ENCODE measurements around the gene GLIPR1L2.
"Not testable (repeated sequence)": the region's sequence is repeated elsewhere in the genome, so short reads cannot be mapped to it uniquely, and the experiment has no call there.

GLIPR1L2 gene

DNA sequence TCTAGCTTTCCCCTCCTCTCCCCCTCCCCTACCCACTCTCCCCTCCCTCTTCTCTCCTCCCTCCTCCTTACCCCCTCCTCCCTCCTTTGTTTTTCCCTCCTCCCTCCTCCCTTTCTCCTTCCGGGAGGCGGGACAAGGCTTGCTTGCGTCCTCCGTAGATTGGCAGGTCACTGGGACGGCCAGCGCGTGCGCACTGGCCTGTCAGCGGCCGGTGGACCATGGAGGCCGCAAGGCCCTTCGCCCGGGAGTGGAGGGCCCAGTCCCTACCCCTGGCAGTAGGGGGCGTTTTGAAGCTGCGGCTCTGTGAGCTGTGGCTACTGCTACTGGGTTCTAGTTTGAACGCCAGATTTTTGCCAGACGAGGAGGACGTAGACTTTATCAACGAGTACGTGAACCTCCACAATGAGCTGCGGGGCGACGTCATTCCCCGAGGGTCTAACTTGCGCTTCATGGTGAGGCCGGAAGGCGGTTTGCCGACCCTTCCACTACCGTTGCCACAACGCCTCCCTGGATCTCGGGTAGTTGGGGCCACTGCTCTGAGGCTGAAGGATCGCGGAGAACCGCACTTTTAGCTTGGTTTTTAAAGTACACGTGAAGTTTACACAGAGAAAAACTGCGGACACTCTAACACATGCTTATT, at the start of gene GLIPR1L2:
Gene GLIPR1L2, plus strand, starts transcription at position 191 of the 640 bp plus-strand sequence. Its CDS starts 28 bp downstream, at position 219.
- DNase-seq (ENCODE audit: low read depth) = peak; percentile 90

DNA sequence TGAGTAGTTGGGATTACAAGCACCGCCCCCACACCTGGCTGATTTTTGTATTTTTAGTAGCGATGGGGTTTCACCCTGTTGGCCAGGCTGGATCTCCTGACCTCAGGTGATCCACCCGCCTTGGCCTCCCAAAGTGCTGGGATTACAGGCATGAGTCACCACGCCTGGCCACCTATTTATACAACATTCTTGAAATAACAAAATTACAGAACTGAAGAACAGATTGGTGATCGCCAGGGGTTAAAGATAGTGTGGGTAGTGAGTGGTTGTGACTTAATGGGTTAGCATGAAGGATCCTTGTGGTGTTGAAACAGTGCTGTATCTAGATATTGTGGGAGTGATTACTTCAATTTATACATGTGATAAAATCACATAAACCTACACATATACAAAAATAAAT, 49.0 kb upstream of the GLIPR1L2 start:
- DNase-seq (ENCODE audit: low read depth) = no peak

DNA sequence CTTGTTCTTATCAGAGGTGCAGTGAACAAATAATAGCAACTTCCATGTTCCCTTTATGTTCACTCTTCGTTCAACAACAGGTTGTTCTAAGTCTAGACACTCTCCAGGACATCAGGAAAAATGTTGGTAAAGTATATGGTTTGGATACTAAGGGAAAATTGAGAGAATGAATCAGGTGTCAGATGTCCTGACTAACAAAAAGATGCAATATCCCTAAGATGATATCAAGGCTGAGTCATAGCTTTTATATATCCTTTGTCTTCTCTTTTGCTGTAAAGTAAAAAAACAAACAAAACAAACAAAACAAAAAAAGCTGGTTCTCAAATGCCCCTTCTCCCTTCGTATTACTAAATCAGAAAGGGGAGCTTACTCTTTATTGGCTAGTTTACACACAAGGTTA, 45.4 kb upstream of the GLIPR1L2 start:
- DNase-seq (ENCODE audit: low read depth) = no peak

DNA sequence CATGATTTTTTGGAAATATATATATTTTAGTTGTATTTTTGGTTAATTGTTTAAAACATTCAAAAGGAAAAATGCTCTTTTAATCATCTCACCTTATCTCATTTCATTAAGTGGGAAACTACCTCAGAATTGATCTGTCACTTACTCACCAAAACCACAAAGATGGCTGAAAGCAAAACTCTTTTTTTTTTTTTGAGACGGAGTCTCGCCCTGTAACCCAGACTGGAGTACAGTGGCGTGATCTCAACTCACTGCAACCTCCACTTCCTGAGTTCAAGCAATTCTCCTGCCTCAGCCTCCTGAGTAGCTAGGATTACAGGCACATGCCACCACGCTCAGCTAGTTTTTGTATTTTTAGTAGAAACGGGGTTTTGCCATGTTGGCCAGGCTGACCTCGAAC, 44.7 kb upstream of the GLIPR1L2 start:
- DNase-seq (ENCODE audit: low read depth) = not testable (repeated sequence)

DNA sequence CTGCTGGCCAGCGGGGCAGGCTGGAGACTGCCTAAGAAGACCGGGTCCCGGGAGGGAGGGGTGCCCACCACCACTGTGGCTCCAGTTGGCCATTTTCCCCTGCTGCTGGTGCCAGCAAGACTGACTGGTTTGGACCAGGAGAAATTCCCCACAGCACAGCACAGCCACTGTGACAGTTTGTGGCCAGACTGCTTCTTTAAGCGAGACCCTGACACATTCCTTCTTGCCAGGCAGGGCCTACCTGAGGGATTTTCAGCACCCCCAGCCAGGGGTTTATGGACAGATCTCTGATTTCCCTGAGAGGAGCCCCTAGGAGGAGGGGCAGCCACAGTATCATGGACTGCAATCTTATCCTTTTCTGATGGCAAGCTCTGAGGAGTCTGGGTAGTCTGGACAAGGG, 40.9 kb upstream of the GLIPR1L2 start:
- no peak for DNase-seq (ENCODE audit: low read depth)

DNA sequence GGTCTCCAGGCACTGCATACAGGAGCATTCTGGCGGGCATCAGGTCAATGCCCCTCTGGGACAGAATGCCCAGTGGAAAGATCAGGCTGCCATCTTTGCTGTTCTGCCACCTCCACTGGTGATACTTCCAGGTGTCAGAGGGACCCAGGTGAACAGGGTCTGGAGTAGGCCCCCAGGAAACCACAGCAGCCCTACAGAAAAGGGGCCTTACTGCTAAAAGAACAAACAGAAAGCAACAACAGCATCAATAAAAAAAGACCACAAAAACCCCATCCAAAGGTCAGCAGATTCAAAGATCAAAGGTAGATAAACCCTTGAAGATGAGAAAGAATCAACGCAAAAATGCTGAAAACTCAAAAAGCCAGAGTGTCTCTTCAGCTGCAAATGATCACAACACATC, 40.5 kb upstream of the GLIPR1L2 start:
- DNase-seq (ENCODE audit: low read depth) = no peak

DNA sequence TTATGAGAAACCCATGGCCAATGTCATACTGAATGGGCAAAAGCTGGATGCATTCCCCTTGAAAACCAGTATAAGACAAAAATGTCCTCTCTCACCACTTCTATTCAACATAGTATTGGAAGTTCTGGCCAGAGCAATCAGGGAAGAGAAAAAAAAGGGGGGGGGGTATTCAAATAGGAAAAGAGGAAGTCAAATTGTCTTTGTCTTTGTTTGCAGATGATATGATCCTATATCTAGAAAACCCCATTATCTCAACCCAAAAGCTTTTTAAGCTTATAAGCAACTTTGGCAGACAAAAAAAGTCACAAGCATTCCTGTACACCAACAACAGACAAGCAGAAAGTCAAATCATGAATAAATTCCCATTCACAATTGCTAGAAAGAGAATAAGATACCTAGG, 36.9 kb upstream of the GLIPR1L2 start:
- no peak for DNase-seq (ENCODE audit: low read depth)

DNA sequence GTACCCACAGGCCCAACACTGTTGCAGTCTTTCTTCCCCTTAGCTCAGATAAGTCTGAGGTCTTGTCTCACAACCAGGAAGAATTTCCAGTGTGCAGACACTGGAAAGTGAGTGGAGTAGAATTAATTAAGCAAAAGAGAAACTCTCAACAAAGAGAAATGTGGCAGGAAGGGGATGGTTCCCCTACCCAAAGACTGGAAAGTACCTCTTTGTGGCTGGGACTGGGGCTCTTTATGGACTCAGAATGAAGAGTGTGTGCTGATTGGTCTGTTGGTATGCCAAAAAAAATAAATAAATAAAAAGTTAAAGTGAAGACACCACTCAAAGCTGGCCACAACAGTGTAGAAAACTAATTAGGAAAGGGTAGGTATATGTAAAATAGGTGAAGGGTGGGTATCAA, 30.0 kb upstream of the GLIPR1L2 start:
- DNase-seq (ENCODE audit: low read depth) = no peak

DNA sequence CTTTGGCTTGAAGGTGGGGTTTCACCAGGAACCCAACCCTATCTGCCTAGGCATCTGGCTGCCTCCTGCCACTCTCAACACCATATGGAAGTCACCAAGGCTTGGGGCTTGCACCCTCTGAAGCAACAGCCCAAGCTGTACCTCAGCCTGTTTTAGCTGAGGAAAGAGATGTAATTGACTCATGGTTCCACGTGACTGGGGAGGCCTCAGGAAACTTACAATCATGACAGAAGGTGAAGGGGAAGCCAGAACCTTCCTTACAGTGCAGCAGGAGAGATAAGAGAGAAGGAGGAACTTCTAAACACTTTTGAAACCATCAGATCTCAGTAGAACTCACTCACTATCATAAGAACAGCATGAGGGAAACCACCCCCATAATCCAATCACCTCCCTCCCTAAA, 29.5 kb upstream of the GLIPR1L2 start:
- DNase-seq (ENCODE audit: low read depth) = peak; percentile 50

DNA sequence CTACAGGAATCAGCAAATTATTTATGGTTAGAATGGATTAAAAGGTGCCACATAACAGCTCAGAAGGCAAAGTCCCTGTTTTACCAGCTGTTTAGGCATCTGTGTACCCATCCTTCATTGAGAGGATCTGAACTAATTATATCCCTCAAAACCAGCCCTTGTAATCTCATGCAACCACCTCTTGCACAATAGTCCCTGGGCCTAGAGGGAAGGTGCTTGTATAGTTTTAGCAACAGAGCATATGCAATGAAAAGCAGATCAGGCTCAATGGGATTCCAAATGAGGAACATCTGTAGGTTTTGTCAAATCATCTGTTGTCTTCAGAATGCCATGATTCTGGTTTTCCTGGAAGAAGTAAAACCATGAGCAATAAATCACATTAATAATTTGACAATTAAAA, 26.0 kb upstream of the GLIPR1L2 start:
- no peak for DNase-seq (ENCODE audit: low read depth)

DNA sequence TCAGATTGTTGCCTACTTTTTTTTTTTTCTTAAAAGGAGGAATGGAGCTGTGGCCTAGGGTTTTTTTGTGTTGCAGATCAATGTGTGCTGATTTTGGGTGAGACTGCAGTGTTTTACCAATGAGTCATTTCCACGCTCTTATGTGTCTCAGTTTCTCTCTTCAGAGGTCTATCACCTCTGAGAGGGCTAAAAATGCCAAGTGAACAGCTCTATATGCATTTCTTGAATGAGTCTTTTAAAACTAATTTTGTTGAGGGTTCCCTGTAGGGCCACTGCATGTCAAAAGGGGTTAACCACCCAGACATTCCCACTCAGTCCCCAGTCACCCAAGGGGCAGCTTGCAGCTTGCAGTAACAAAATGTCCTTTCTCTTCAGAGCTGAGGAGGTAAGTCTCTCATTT, 24.3 kb upstream of the GLIPR1L2 start:
- no peak for DNase-seq (ENCODE audit: low read depth)

DNA sequence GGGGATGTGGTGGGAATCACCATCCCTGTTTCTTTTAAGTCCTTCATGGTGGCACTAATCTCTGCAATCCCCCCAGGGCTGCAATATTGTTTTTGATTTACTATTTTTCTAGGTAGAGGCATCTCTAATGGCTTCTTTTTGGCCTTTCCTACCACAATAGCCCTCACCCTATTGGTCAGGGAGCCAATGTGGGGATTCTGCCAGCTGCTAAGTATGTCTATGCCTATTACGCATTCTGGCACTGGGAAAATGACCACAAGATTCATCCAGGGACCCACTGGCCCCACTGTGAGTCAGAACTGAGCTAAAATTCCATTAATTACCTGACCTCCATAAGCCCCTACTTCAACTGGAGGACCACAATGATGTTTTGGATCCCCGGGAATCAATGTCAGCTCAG, 15.9 kb upstream of the GLIPR1L2 start:
- no peak for DNase-seq (ENCODE audit: low read depth)

DNA sequence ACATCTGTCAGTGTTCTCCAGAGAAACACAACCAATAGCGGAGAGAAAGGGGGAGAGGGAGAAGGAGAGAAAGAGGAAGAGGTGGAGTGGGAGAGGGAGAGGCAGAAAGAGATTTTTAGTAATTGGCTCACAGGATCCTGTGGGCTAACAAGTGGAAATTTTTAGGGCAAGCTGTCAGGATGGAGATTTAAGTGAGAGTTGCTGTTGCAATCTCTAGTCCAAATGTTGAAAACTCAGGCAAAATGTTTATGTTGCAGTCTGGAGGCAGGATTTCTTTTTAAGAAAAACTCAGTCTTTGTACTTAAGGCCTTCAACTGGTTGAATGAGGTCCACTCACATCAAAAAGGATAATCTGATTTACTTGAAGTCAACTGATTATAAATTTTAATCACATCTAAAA, 12.5 kb upstream of the GLIPR1L2 start:
- DNase-seq (ENCODE audit: low read depth) = no peak

DNA sequence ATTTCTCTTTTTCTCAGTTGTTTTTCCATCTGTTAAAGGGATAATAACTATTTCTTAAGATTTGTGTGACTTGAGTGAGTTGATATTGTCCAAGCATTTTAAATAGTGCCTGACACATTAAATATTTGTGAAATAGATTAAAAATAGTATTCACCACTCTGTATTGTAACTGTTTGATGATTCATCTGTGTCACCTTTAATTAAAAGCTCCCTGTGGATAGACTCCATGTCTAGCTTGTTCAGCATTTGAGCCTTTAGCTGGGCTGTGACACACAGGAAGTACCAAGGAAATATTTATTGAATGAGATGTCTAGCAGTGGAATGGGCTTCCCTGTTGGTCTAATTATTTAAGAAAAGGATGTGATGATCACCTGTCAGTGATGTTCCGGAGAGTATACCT, 1.8 kb upstream of the GLIPR1L2 start:
- DNase-seq (ENCODE audit: low read depth) = no peak

DNA sequence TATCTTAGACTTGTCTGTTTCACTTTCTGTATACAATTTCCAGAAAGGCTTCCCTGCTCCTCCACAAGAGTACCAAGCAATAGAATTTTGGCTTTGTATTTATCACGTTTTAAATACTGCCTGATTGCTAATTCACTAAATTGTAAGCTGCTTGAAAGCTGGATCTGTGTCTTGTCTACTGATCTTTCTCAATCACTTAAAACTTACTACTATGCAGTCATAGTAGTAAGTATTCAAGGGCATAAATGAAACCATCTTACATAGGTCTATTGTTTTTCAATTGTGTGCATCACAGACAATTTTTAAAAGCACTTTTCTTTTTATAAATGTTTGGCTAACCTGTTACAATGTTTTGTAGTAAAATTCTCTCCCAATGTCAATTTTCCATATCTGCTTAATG, 1.2 kb upstream of the GLIPR1L2 start:
- no peak for DNase-seq (ENCODE audit: low read depth)

DNA sequence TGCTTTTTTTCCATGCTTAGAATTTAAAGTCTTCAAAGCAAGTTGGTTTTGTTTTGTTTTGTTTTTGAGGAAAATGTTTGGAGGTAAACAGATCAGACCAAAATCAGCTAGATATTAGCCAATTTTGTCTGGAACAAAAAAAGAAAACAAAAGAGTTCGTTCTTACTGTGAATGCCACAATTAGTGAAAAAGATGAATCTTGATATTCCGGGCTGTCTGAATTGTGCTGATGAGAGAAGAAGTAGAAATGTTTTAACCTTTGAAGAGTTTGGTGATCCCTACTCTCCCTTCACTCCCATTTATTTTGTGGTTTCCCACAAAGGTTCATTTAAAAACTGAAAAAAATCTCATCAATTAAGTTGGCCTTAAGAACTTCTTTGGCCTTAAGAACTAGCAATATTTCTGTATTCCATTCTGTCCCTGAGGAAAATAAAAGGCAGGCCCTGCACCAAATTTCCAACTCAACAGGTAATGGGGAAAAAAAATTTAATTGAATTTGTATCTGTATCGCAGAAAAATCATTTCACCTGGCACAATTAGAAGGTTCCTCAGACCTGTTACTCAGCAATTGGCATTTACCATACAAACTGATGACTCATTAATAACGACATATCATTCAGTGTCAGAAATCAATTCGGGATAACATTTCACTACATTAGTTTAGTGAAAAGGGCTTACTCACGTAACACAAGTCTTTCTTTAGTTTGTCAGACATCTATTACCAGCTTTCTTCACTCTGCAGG, 562 bp upstream of the GLIPR1L2 start:
- DNase-seq (ENCODE audit: low read depth) = no peak

DNA sequence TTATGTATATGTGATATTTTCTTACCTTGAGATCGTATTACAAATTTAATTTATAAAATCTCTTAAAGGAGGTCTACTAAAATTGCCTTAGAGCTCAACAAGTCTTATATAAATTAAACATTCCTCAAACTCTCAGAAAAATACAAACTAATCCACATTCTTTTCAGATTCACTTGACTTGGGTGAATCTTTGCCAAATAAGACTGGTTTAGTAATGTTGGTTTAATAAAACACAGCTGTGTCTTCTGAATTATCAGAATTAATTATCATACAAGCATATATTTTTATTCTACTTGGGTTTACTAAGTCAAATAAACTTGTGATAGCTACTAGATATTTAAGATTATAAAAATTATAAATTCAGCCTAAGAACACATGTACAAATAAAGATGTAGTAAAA, 13.3 kb downstream of the GLIPR1L2 start:
- DNase-seq (ENCODE audit: low read depth) = no peak

DNA sequence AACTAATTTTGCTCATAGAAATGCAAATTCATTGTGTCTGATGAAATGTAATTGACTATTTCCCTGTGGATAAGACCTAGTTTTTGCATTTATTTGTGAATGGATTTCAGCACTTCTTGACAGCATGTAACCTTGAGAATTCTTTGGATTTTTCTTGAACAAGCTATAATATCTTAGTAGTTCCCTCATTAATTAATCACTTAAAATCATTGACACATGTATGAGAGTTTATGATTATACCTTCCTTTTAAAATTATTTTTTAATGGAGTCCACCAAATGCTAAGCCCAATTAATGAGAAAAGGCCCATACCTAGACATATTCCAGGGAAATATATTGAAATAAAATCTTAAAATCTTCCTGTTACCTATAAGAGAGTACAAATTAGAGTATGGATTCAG, 16.8 kb downstream of the GLIPR1L2 start:
- DNase-seq (ENCODE audit: low read depth) = no peak

DNA sequence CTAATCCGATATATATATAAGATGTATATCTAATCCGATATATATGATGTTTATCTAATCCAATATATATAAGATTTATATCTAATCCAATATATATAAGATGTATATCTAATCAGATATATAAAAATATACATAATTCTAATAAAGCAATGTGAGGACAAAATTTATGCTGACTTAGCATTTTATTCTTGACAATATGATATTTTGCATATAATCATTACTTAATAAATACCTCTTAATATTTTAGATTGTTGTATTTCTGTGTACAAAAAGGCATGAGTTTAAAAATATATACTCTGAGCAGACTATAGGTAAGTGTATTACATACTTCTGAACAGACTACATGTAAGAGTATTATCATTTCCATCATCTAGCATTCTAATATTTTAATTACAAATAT, 18.9 kb downstream of the GLIPR1L2 start:
- no peak for DNase-seq (ENCODE audit: low read depth)

DNA sequence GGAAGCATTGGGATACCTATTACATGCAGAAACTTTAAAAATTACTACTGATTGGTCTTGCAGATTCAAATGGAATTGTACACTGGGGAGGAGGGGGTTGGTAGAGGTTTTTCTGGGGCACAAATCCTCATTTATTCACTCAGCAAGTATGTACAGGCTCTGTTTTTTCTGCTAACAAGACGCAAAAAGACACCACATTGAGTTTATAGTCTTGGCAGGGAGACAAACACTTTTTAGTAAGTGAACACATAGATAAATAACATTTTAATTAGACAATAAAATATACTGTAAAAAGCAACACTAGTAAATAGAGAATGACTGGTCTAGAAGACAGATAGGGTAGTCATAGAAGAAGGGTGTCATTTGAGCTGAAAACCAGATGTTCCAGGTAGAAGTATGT, 23.8 kb downstream of the GLIPR1L2 start:
- no peak for DNase-seq (ENCODE audit: low read depth)

DNA sequence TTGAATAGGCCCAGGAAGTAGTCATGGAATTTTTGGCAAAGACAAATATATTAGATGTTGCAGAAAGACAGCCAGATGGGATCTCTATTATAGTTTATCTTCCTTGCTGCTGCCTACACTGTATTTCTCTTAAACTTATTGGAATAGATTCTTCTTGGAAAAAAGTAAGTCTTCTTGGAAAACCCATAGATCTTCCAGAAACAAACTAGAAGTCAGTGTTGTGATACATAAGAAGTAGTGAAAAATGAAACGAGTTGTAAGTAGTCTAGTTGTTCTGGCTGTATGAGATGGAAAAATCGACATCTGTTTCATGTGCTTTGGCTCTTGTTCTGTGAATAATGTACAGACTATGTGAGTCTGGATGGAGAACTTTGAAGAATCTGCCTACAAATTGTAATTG, 29.0 kb downstream of the GLIPR1L2 start:
- no peak for DNase-seq (ENCODE audit: low read depth)

DNA sequence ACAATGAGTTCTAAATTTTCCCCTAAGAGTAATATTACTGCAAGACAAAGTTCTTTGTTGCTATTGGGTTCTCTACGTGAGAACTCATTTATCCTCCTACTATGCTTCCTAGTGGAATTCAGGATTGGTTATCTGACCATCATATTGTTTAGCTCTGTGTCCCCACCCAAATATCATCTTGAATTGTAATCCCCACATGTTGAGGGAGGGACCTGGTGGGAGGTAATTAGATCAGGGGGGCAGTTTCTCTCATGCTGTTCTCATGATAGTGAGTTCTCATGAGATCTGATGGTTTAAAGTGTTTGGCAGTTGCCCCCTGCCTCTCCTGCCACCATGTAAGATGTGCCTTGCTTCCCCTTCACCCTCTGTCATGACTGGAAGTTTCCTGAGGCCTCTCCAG, 36.6 kb downstream of the GLIPR1L2 start:
- no peak for DNase-seq (ENCODE audit: low read depth)

DNA sequence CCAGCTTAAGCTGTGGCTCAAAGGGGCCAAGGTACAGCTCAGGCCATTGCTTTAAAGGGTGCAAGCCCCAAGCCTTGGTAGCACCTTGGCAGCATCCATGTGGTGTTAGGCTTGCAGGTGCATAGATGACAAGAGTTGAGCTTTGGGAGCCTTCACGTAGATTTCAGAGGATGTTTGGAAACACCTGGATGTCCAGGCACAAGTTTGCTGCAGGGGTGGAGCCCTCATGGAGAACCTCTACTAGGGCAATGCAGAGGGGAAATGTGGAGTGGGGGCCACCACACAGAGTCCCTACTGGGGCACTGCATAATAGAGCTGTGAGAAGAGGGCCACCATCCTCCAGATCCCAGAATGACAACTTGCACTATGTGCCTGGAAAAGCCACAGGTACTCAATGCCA, 37.9 kb downstream of the GLIPR1L2 start:
- DNase-seq (ENCODE audit: low read depth) = no peak

DNA sequence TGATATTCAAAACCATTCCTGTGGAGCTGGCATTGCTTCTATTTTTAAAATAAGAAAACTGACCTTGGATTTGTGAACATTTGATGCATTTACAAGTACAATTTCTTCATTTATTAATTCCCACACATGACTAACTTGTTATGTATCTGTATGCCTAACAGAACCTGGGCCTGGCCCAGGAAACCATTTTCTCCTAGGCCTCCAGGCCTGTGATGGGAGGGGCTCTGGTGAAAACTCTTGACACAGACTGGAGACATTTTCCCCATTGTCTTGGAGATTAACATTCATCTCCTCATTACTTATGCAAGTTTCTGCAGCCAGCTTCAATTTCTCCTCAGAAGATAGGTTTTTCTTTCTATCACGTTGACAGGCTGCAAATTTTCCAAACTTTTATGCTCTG, 42.0 kb downstream of the GLIPR1L2 start:
- DNase-seq (ENCODE audit: low read depth) = no peak

All from CMK (cell line).